ENCODE results near the gene MED27.

The MED27 gene

GRCh38 chr9:132025766-132026165 lies 53.9 kb downstream of the MED27 start:
- H3K79me2 ChIP-seq (ENCODE audit: insufficient read depth, low read length): peaks cover 31% of the 10 kb centered on the region
- H3K4me3 ChIP-seq (ENCODE audit: low read depth in 1 of 2, low read length in 2 of 2): no peak overlapping the region
- ATAC-seq (ENCODE audit: insufficient read depth, low read depth): no peak
- no peaks in the 10 kb centered on the region for H3K4me1 ChIP-seq (ENCODE audit: insufficient read depth, low read length)
- H3K9ac ChIP-seq (ENCODE audit: low read depth, low read length): no peak overlapping the region
- H2AFZ ChIP-seq (ENCODE audit: low read depth, low read length): no peak overlapping the region
- no peaks in the 10 kb centered on the region for H3K9me3 ChIP-seq (ENCODE audit: insufficient read depth, low read length, severe bottlenecking)
- peaks cover 69% of the 10 kb centered on the region for H4K20me1 ChIP-seq (ENCODE audit: insufficient read depth, low read length)
- no peak for TF ChIP-seq EZH2 (IDR thresholded peaks at IDR 0.05; ENCODE audit: borderline replicate concordance, low read depth, low read length, severe bottlenecking)
- TF ChIP-seq, protein P1, sequence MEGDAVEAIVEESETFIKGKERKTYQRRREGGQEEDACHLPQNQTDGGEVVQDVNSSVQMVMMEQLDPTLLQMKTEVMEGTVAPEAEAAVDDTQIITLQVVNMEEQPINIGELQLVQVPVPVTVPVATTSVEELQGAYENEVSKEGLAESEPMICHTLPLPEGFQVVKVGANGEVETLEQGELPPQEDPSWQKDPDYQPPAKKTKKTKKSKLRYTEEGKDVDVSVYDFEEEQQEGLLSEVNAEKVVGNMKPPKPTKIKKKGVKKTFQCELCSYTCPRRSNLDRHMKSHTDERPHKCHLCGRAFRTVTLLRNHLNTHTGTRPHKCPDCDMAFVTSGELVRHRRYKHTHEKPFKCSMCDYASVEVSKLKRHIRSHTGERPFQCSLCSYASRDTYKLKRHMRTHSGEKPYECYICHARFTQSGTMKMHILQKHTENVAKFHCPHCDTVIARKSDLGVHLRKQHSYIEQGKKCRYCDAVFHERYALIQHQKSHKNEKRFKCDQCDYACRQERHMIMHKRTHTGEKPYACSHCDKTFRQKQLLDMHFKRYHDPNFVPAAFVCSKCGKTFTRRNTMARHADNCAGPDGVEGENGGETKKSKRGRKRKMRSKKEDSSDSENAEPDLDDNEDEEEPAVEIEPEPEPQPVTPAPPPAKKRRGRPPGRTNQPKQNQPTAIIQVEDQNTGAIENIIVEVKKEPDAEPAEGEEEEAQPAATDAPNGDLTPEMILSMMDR (IDR thresholded peaks at IDR 0.05; ENCODE audit: borderline replicate concordance, extremely low read depth, low read length, poor library complexity, severe bottlenecking): no peak
- H3K27ac ChIP-seq (ENCODE audit: low read length): no peak overlapping the region
- H3K36me3 ChIP-seq (ENCODE audit: insufficient read depth, low read length): no peaks in the 10 kb centered on the region
- H3K27me3 ChIP-seq (ENCODE audit: insufficient read depth, low read length, poor library complexity): no peaks in the 10 kb centered on the region
- H3K4me2 ChIP-seq (ENCODE audit: insufficient read depth, low read length): no peak overlapping the region
- DNase-seq: no peak

DNA sequence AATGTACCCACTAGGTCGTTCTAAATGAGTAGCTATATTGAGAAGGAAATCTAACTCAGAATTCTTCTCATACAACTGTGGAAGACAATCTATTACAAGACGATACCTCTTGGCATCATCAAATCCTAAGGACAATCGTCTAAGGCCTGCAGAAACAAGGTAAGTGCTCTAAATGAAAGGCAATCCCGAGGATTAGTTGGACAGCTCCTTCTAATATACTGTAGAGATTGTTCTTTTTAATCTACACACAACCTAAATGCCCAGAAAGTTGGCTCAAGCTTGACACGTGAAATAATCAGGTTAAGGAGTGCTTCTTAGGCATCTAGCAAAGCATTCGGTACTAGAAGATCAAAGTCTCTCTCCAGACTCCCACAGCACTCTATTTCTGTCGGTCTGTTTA lies 55.1 kb downstream of the MED27 start:
- Histone ChIP-seq H3K4me3 (ENCODE audit: low read depth in 1 of 2, low read length in 2 of 2) (no peak overlapping the region), H3K4me2 (ENCODE audit: insufficient read depth, low read length) (no peak overlapping the region), H3K4me1 (ENCODE audit: insufficient read depth, low read length) (no peaks in the 10 kb centered on the region), H3K27me3 (ENCODE audit: insufficient read depth, low read length, poor library complexity) (no peaks in the 10 kb centered on the region), H3K79me2 (ENCODE audit: insufficient read depth, low read length) (peaks cover 31% of the 10 kb centered on the region), H3K27ac (ENCODE audit: low read length) (no peak overlapping the region), H2AFZ (ENCODE audit: low read depth, low read length) (no peak overlapping the region), H3K9me3 (ENCODE audit: insufficient read depth, low read length, severe bottlenecking) (no peaks in the 10 kb centered on the region), H3K9ac (ENCODE audit: low read depth, low read length) (no peak overlapping the region), H4K20me1 (ENCODE audit: insufficient read depth, low read length) (peaks cover 65% of the 10 kb centered on the region), H3K36me3 (ENCODE audit: insufficient read depth, low read length) (no peaks in the 10 kb centered on the region)
- DNase-seq: no peak
- ATAC-seq (ENCODE audit: insufficient read depth, low read depth): no peak
- TF ChIP-seq, protein P1 (IDR thresholded peaks at IDR 0.05; ENCODE audit: borderline replicate concordance, extremely low read depth, low read length, poor library complexity, severe bottlenecking): no peak
- TF ChIP-seq EZH2 (IDR thresholded peaks at IDR 0.05; ENCODE audit: borderline replicate concordance, low read depth, low read length, severe bottlenecking): no peak

GRCh38 chr9:132023419-132024180 lies 56.1 kb downstream of the MED27 start:
- Histone ChIP-seq H3K9ac (ENCODE audit: low read depth, low read length) (no peak overlapping the region), H3K27ac (ENCODE audit: low read length) (no peak overlapping the region), H2AFZ (ENCODE audit: low read depth, low read length) (no peak overlapping the region), H3K9me3 (ENCODE audit: insufficient read depth, low read length, severe bottlenecking) (no peaks in the 10 kb centered on the region), H3K36me3 (ENCODE audit: insufficient read depth, low read length) (no peaks in the 10 kb centered on the region), H3K79me2 (ENCODE audit: insufficient read depth, low read length) (peaks cover 32% of the 10 kb centered on the region), H3K4me1 (ENCODE audit: insufficient read depth, low read length) (no peaks in the 10 kb centered on the region), H3K4me3 (ENCODE audit: low read depth in 1 of 2, low read length in 2 of 2) (no peak overlapping the region), H4K20me1 (ENCODE audit: insufficient read depth, low read length) (peaks cover 67% of the 10 kb centered on the region), H3K27me3 (ENCODE audit: insufficient read depth, low read length, poor library complexity) (no peaks in the 10 kb centered on the region), H3K4me2 (ENCODE audit: insufficient read depth, low read length) (no peak overlapping the region)
- TF ChIP-seq EZH2 (IDR thresholded peaks at IDR 0.05; ENCODE audit: borderline replicate concordance, low read depth, low read length, severe bottlenecking): no peak
- TF ChIP-seq, protein P1 (IDR thresholded peaks at IDR 0.05; ENCODE audit: borderline replicate concordance, extremely low read depth, low read length, poor library complexity, severe bottlenecking): no peak
- DNase-seq (no peak), ATAC-seq (ENCODE audit: insufficient read depth, low read depth) (no peak)

Data from DND-41 (cell line).